H1 (cell line): ENCODE measurements around the gene XPNPEP2. TPM values are rescaled to one million over a fixed set of nuclear protein-coding genes. Genes with fewer than 3 reads are reported as not detected.

Experiments
- CTCF ChIA-PET: fragments of 300-600 bp; sonication (Branson Sonifier 250); formaldehyde crosslinking; loops from one replicate; lab custom pipeline; 2021; ENCODE audit not compliant: partially characterized antibody; lab: Charles Lee
- POLR2A ChIA-PET: fragments of 300-600 bp; sonication (Branson Sonifier 250); formaldehyde crosslinking; loops from one replicate; lab custom pipeline; 2021; ENCODE audit warnings: inconsistent platforms; ENCODE audit not compliant: partially characterized antibody; lab: Charles Lee
- DNase-seq, 2 experiments: peaks; one replicate each; pipeline versions ENCODE4 v3.0.0 to v3.0.0-alpha.2; 2010 to 2022; ENCODE audit warnings: low spot score in 2 of 2, low read depth in 1 of 2, mixed read lengths in 1 of 2
- FAIRE-seq: peaks from 2 replicates; lab custom pipeline; 2011; peaks lifted over from hg19 to GRCh38; lab: Jason Lieb, UNC
- H2AFZ ChIP-seq: 2 replicates; pipeline ENCODE4 v1.8.1; 2012; ENCODE audit warnings: low read length, inconsistent platforms
- H2AK5ac ChIP-seq: 2 replicates; pipeline ENCODE4 v1.6.1; 2013; ENCODE audit warnings: low read depth, low read length
- H2BK120ac ChIP-seq: replicated peaks from 2 replicates; pipeline ENCODE3; 2013; ENCODE audit warnings: low read depth, low read length, inconsistent platforms
- H2BK12ac ChIP-seq: 2 replicates; pipeline ENCODE4 v1.6.1; 2013; ENCODE audit warnings: low read depth, low read length
- H2BK15ac ChIP-seq: 2 replicates; pipeline ENCODE4 v1.6.1; 2013; ENCODE audit warnings: low read length
- H2BK20ac ChIP-seq: 2 replicates; pipeline ENCODE4 v1.6.1; 2013; ENCODE audit warnings: low read length
- H2BK5ac ChIP-seq: 2 replicates; pipeline ENCODE4 v1.6.1; 2013; ENCODE audit warnings: low read depth, low read length
- H3K14ac ChIP-seq: 2 replicates; pipeline ENCODE4 v1.6.1; 2013; ENCODE audit warnings: inconsistent platforms; ENCODE audit not compliant: insufficient read length
- H3K18ac ChIP-seq: 2 replicates; pipeline ENCODE4 v1.6.1; 2013; ENCODE audit warnings: low read length; ENCODE audit errors: extremely low read depth
- H3K23ac ChIP-seq: 2 replicates; pipeline ENCODE4 v1.6.1; 2013; ENCODE audit warnings: inconsistent platforms; ENCODE audit not compliant: insufficient read length
- H3K23me2 ChIP-seq: 2 replicates; pipeline ENCODE4 v1.6.1; 2013; ENCODE audit warnings: low read depth, low read length
- H3K27ac ChIP-seq: 2 replicates; pipeline ENCODE4 v1.6.1; 2011; ENCODE audit warnings: low read depth, low read length, inconsistent platforms
- H3K27me3 ChIP-seq, 4 experiments: replicated peaks in 1 of 4; 1 replicate in 1 of 4; 2 replicates in 3 of 4; pipeline versions ENCODE4 v1.6.1 to v1.8.1; 2011 to 2013; ENCODE audit warnings: low read length in 3 of 4, mild to moderate bottlenecking in 3 of 4, inconsistent platforms in 2 of 4, mixed read lengths in 2 of 4, moderate library complexity in 1 of 4; ENCODE audit not compliant: control insufficient read depth in 3 of 4, insufficient read depth in 3 of 4; ENCODE audit errors: extremely low read depth in 1 of 4
- H3K36me3 ChIP-seq, 4 experiments: 2 replicates each; pipeline versions ENCODE4 v1.6.1 to v1.8.1; 2011 to 2013; ENCODE audit warnings: mild to moderate bottlenecking in 4 of 4, low read length in 3 of 4, moderate library complexity in 2 of 4, control low read depth in 1 of 4, inconsistent platforms in 1 of 4; ENCODE audit not compliant: insufficient read depth in 4 of 4, control insufficient read depth in 2 of 4
- H3K4ac ChIP-seq: replicated peaks from 2 replicates; pipeline ENCODE3; 2013; ENCODE audit warnings: low read length, low read depth, mixed read lengths, inconsistent platforms; ENCODE audit not compliant: insufficient read length
- H3K4me1 ChIP-seq, 4 experiments: replicated peaks in 1 of 4; 1 replicate in 1 of 4; 2 replicates in 3 of 4; pipeline versions ENCODE4 v1.6.1 to v1.8.1; 2011 to 2013; ENCODE audit warnings: low read length in 3 of 4, inconsistent platforms in 2 of 4, mixed read lengths in 1 of 4; ENCODE audit not compliant: insufficient read depth in 4 of 4, control insufficient read depth in 3 of 4
- H3K4me2 ChIP-seq, 2 experiments: 2 replicates each; pipeline versions ENCODE4 v1.6.1 to v1.8.1; 2011 to 2013; ENCODE audit warnings: low read depth in 2 of 2, low read length in 2 of 2, control low read depth in 1 of 2, inconsistent platforms in 1 of 2, mild to moderate bottlenecking in 1 of 2; ENCODE audit not compliant: insufficient read depth in 1 of 2
- H3K4me3 ChIP-seq, 4 experiments: fragments of 200-600, 300-600 bp in 1 of 4; sonication (generic), shearing (Covaris generic), sonication (Bioruptor Twin) in 1 of 4; 2 replicates each; pipeline versions ENCODE4 v1.5.1 to v1.8.1; 2011 to 2016; ENCODE audit warnings: low read length in 4 of 4, low read depth in 3 of 4, control low read depth in 2 of 4, inconsistent platforms in 2 of 4, mild to moderate bottlenecking in 2 of 4, mixed read lengths in 1 of 4, moderate library complexity in 1 of 4; ENCODE audit not compliant: insufficient read depth in 2 of 4; ENCODE audit errors: extremely low read depth in 1 of 4
- H3K56ac ChIP-seq: replicated peaks from 2 replicates; pipeline ENCODE3; 2013; ENCODE audit warnings: low read depth, mild to moderate bottlenecking, mixed read lengths, low read length, inconsistent platforms; ENCODE audit not compliant: insufficient read length
- H3K79me1 ChIP-seq: 2 replicates; pipeline ENCODE4 v1.6.1; 2013; ENCODE audit warnings: low read depth, low read length, control low read depth
- H3K79me2 ChIP-seq, 2 experiments: 2 replicates each; pipeline versions ENCODE4 v1.6.1 to v1.8.1; 2012 to 2013; ENCODE audit warnings: low read length in 2 of 2, mild to moderate bottlenecking in 2 of 2, inconsistent platforms in 1 of 2; ENCODE audit not compliant: insufficient read depth in 2 of 2, control insufficient read depth in 1 of 2
- H3K9ac ChIP-seq, 4 experiments: replicated peaks in 1 of 4; 1 replicate in 1 of 4; 2 replicates in 3 of 4; pipeline versions ENCODE4 v1.6.1 to v1.8.1; 2011 to 2013; ENCODE audit warnings: low read depth in 3 of 4, low read length in 3 of 4, control low read depth in 2 of 4, mild to moderate bottlenecking in 2 of 4, moderate library complexity in 2 of 4, inconsistent platforms in 1 of 4; ENCODE audit errors: extremely low read depth in 1 of 4
- H3K9me3 ChIP-seq, 2 experiments: 2 replicates each; pipeline versions ENCODE4 v1.6.1 to v1.8.1; 2012 to 2013; ENCODE audit warnings: mild to moderate bottlenecking in 2 of 2, moderate library complexity in 2 of 2, control low read depth in 1 of 2, inconsistent platforms in 1 of 2, low read depth in 1 of 2, low read length in 1 of 2, mixed read lengths in 1 of 2; ENCODE audit not compliant: insufficient read depth in 2 of 2
- H4K20me1 ChIP-seq, 2 experiments: replicated peaks in 1 of 2; 2 replicates each; pipeline versions ENCODE3 to v1.8.1; 2011 to 2013; ENCODE audit warnings: inconsistent platforms in 2 of 2, low read length in 2 of 2, mild to moderate bottlenecking in 1 of 2; ENCODE audit not compliant: insufficient read depth in 2 of 2, control insufficient read depth in 1 of 2
- H4K5ac ChIP-seq: 2 replicates; pipeline ENCODE4 v1.6.1; 2013; ENCODE audit warnings: low read length, low read depth, mixed read lengths, inconsistent platforms; ENCODE audit not compliant: insufficient read length
- H4K8ac ChIP-seq: 2 replicates; pipeline ENCODE4 v1.8.0; 2013; ENCODE audit warnings: mild to moderate bottlenecking, moderate library complexity, low read length, inconsistent platforms; ENCODE audit not compliant: insufficient read depth; ENCODE audit errors: extremely low read depth
- H4K91ac ChIP-seq: replicated peaks from 2 replicates; pipeline ENCODE3; 2013; ENCODE audit warnings: low read length, mixed read lengths, inconsistent platforms; ENCODE audit not compliant: insufficient read length
- CEBPB ChIP-seq: IDR thresholded peaks from 2 replicates; pipeline ENCODE4 v1.6.1; 2012; ENCODE audit warnings: low read depth, low read length
- CHD2 ChIP-seq: IDR thresholded peaks from 2 replicates; pipeline ENCODE4 v1.6.1; 2012; ENCODE audit warnings: low read length, improper control_type of control experiment
- CREB1 ChIP-seq: IDR thresholded peaks from 2 replicates; pipeline ENCODE4 v1.6.1; 2012; ENCODE audit warnings: inconsistent platforms
- EZH2 ChIP-seq: fragments of 200-600 bp; sonication (generic); IDR thresholded peaks from 2 replicates; pipeline ENCODE4 v1.7.1; 2012; ENCODE audit warnings: low read depth, mild to moderate bottlenecking, moderate library complexity, low read length, inconsistent platforms; ENCODE audit not compliant: severe bottlenecking
- MAFK ChIP-seq: IDR thresholded peaks from 2 replicates; pipeline ENCODE4 v1.6.1; 2012; ENCODE audit warnings: low read depth, mild to moderate bottlenecking, improper control_type of control experiment, low read length
- NRF1 ChIP-seq: IDR thresholded peaks from 2 replicates; pipeline ENCODE4 v1.6.1; 2011; ENCODE audit warnings: mild to moderate bottlenecking, low read depth, low read length, improper control_type of control experiment
- POU5F1 ChIP-seq: IDR thresholded peaks from 2 replicates; pipeline ENCODE4 v1.6.1; 2011; ENCODE audit warnings: low read depth, mild to moderate bottlenecking, low read length, moderate library complexity
- RBBP5 ChIP-seq: IDR thresholded peaks from 2 replicates; pipeline ENCODE4 v1.7.1; 2012; ENCODE audit warnings: low read depth, mild to moderate bottlenecking, inconsistent platforms, low read length, moderate library complexity, borderline replicate concordance
- TAF1 ChIP-seq: IDR thresholded peaks from 2 replicates; pipeline ENCODE4 v1.6.1; 2011; ENCODE audit warnings: mild to moderate bottlenecking, low read depth, low read length
- TAF7 ChIP-seq: optimal IDR thresholded peaks from 2 replicates; pipeline ENCODE3; 2011; ENCODE audit warnings: low read depth, mild to moderate bottlenecking, inconsistent platforms, low read length, moderate library complexity, borderline replicate concordance
- TBP ChIP-seq: IDR thresholded peaks from 2 replicates; pipeline ENCODE4 v1.6.1; 2011; ENCODE audit warnings: low read depth, low read length, improper control_type of control experiment
- WGBS, 2 experiments: shearing (Covaris generic) in 1 of 2; methylation state at CpG; one replicate each; pipeline versions ENCODE4 v1.1.6 to v1.1.7; 2013 to 2015; ENCODE audit warnings: low lambda C conversion rate in 2 of 2, mixed read lengths in 2 of 2, inconsistent platforms in 1 of 2, low coverage in 1 of 2, missing lambda C conversion rate in 1 of 2; ENCODE audit not compliant: insufficient replicate concordance in 2 of 2, insufficient coverage in 1 of 2, insufficient read length in 1 of 2; ENCODE audit errors: extremely low coverage in 1 of 2, missing lambda C conversion rate in 1 of 2; 5-methylcytosine and 5-hydroxymethylcytosine counted together
- polyA plus RNA-seq, 7 experiments: library from polyadenylated mRNA; depleted of rRNA in 3 of 7; stranded (reverse) in 5 of 7; unstranded in 2 of 7; fragments of >200 nt in 5 of 7; fragments of 200-250 nt in 2 of 7; gene quantifications; 1 replicate in 5 of 7; 2 replicates in 1 of 7; 4 replicates in 1 of 7; pipeline versions ENCODE4 v1.2.1 to v1.2.3, GENCODE V29; 2011 to 2013; ENCODE audit warnings: missing spikeins in 2 of 7, mixed read lengths in 2 of 7
- total RNA-seq: library from RNA; stranded (reverse); fragmentation: NEBNext Ultra II Directional; extraction: Animal tissue kit (Norgen Biotek cat#: 25700); gene quantifications from 2 replicates; pipeline ENCODE4 v1.2.1, GENCODE V29; 2021
- TF ChIP-seq, protein P1 (sequence below): IDR thresholded peaks from 2 replicates; pipeline ENCODE4 v1.6.1; 2012; ENCODE audit warnings: inconsistent platforms
- TF ChIP-seq, protein P2 (sequence below): IDR thresholded peaks from 2 replicates; pipeline ENCODE4 v1.6.1; 2012; ENCODE audit warnings: inconsistent platforms

Gene XPNPEP2
- total and polyA plus RNA-seq, 2 of the 8 experiments (the other 6 are each of a cell fraction or from before 2014, with no cell fraction given), result 0.27 TPM; not detected in 1

DNA sequence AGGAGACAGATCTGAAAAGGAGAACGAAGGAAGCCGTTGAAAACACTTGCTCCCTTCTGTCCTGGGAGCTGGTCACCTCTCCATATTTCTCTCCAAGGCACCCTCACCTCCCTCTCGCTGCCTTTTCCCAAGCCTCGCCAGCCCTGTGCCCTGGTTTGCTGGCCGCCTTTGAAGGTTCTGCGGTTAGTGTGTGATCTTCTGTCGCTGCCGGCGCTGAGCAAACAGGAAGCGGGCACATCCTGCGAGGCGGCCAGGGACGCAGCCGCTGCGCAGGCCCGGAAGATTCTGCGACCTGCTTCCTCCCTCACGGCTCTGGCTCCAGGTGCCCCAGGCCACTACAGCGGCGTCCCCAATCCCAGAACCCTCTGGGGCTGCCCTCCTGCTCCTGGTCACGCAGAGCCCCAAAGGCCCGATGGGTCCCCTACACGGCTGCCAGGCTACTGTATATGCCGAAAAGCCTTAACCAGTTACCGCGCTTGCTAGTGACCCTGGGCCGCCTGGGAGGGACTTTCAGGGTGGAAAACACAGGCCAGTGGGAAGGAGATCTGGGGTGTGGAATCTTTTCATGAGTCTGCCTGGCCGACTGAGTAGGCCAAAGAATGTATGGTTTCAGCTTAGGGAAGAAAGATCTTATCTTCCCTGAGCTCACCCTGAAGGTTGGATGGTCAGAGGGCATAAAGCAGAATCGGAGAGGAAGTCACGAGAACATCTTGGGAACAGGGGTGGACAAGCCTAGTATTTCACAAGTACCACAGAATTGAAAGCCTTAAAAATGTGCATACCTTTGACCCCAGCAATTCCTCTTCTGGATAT lies 38.6 kb downstream of the XPNPEP2 start:
- H2BK12ac ChIP-seq, result no peak overlapping the region
- DNase-seq (no peak), FAIRE-seq (no peak)
- no peak overlapping the region for H2BK15ac ChIP-seq
- H3K4me3 ChIP-seq, result no peak overlapping the region
- peaks cover 0 to 2% (median 0%) of the 10 kb centered on the region in 4 experiments; a peak in 3 of 7 replicates for H3K4me1 ChIP-seq
- H4K20me1 ChIP-seq, result no peaks in the 10 kb centered on the region
- no peaks in the 10 kb centered on the region for H3K79me2 ChIP-seq
- no peak overlapping the region for H3K9ac ChIP-seq
- no peak overlapping the region for H4K5ac ChIP-seq
- no peak overlapping the region for H3K14ac ChIP-seq
- H3K79me1 ChIP-seq, result no peaks in the 10 kb centered on the region
- POLR2A ChIA-PET, result no interaction called here
- H3K36me3 ChIP-seq, result no peaks in the 10 kb centered on the region
- no peak overlapping the region for H2AK5ac ChIP-seq
- H3K4ac ChIP-seq, result no peak overlapping the region
- no peak overlapping the region for H2BK120ac ChIP-seq
- H3K27me3 ChIP-seq, result no peaks in the 10 kb centered on the region
- H3K4me2 ChIP-seq, result no peak overlapping the region
- CTCF ChIA-PET, result interaction anchor here (0.9 to 3.7 kb wide), 3 partner anchors 12 to 139 kb away, joined by 3 to 8 read pairs (median 3); no protein-coding TSS in a partner anchor
- H3K9me3 ChIP-seq, result no peaks in the 10 kb centered on the region
- H2AFZ ChIP-seq, result no peak overlapping the region
- no peak overlapping the region for H3K18ac ChIP-seq
- no peak overlapping the region for H2BK20ac ChIP-seq
- no peak overlapping the region for H4K91ac ChIP-seq
- H3K23me2 ChIP-seq, result no peaks in the 10 kb centered on the region
- WGBS, 2 experiments, result 86% methylated on average over 14 of the region's 30 CpGs; no CpG with 5 or more reads in 1 of the 2 experiments
- no peak overlapping the region for H3K27ac ChIP-seq
- no peak overlapping the region for H2BK5ac ChIP-seq
- no peak overlapping the region for H3K23ac ChIP-seq
- H4K8ac ChIP-seq, result no peak overlapping the region
- H3K56ac ChIP-seq, result no peak overlapping the region
- TF ChIP-seq, protein P1, sequence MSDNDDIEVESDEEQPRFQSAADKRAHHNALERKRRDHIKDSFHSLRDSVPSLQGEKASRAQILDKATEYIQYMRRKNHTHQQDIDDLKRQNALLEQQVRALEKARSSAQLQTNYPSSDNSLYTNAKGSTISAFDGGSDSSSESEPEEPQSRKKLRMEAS, result no peak
- TF ChIP-seq TBP (no peak), NRF1 (no peak), CREB1 (no peak), CHD2 (no peak), MAFK (no peak), POU5F1 (no peak), TAF7 (no peak), CEBPB (no peak), EZH2 (no peak), RBBP5 (no peak), TAF1 (no peak)
- TF ChIP-seq, protein P2, sequence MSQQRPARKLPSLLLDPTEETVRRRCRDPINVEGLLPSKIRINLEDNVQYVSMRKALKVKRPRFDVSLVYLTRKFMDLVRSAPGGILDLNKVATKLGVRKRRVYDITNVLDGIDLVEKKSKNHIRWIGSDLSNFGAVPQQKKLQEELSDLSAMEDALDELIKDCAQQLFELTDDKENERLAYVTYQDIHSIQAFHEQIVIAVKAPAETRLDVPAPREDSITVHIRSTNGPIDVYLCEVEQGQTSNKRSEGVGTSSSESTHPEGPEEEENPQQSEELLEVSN, result no peak
